OCI-LY1 (cell line): ENCODE data around the gene HIVEP2.

Experiments used
- H2AFZ ChIP-seq: fragments of 200-600 bp; sonication (generic), shearing (Covaris generic); 2 replicates; pipeline ENCODE4 v1.6.0; 2014; ENCODE audit warnings: antibody characterized with exemption, mild to moderate bottlenecking, low read length
- H3F3A ChIP-seq: fragments of 200-600 bp; sonication (generic), shearing (Covaris generic); 2 replicates; pipeline ENCODE4 v1.6.0; 2014; ENCODE audit warnings: mild to moderate bottlenecking, antibody characterized with exemption, low read length, moderate library complexity; ENCODE audit not compliant: insufficient read depth
- H3K27ac ChIP-seq: fragments of 200-600 bp; sonication (generic); 2 replicates; pipeline ENCODE4 v1.5.1; 2014; ENCODE audit warnings: low read length, mixed run types, mild to moderate bottlenecking, low read depth; ENCODE audit not compliant: poor library complexity, severe bottlenecking
- H3K27me3 ChIP-seq: fragments of 200-600 bp; sonication (generic); 2 replicates; pipeline ENCODE4 v1.6.0; 2014; ENCODE audit warnings: antibody characterized with exemption, mild to moderate bottlenecking, low read length, moderate library complexity; ENCODE audit not compliant: insufficient read depth
- H3K36me3 ChIP-seq: fragments of 200-600 bp; sonication (generic); 2 replicates; pipeline ENCODE4 v1.6.1; 2014; ENCODE audit warnings: mild to moderate bottlenecking, antibody characterized with exemption, low read length, moderate library complexity, mixed read lengths; ENCODE audit not compliant: insufficient read depth
- H3K4me1 ChIP-seq: fragments of 200-600 bp; sonication (generic); 2 replicates; pipeline ENCODE4 v1.5.1; 2014; ENCODE audit warnings: mild to moderate bottlenecking, low read length, moderate library complexity; ENCODE audit not compliant: insufficient read depth, severe bottlenecking
- H3K4me2 ChIP-seq: fragments of 200-600 bp; sonication (generic), shearing (Covaris generic); 2 replicates; pipeline ENCODE4 v1.6.1; 2014; ENCODE audit warnings: low read length
- H3K4me3 ChIP-seq: fragments of 200-600 bp; sonication (generic); 2 replicates; pipeline ENCODE4 v1.5.1; 2014; ENCODE audit warnings: low read length, low read depth, mild to moderate bottlenecking, mixed read lengths; ENCODE audit not compliant: poor library complexity, severe bottlenecking
- H3K79me2 ChIP-seq: fragments of 200-600 bp; shearing (Covaris generic); 2 replicates; pipeline ENCODE4 v1.6.1; 2016; ENCODE audit warnings: mixed run types, low read length, mixed read lengths; ENCODE audit not compliant: insufficient read depth
- H3K9ac ChIP-seq: fragments of 200-600 bp; sonication (generic), shearing (Covaris generic); 2 replicates; pipeline ENCODE4 v1.6.1; 2014; ENCODE audit warnings: mild to moderate bottlenecking, low read length, mixed read lengths
- H3K9me2 ChIP-seq: fragments of 200-600 bp; sonication (generic), shearing (Covaris generic); 2 replicates; pipeline ENCODE4 v1.6.1; 2014; ENCODE audit warnings: low read depth, mild to moderate bottlenecking, low read length, mixed read lengths
- H3K9me3 ChIP-seq: fragments of 200-600 bp; shearing (Covaris generic); 2 replicates; pipeline ENCODE4 v1.6.1; 2014; ENCODE audit warnings: low read length, mixed read lengths
- H4K20me1 ChIP-seq: fragments of 200-600 bp; sonication (generic), shearing (Covaris generic); 2 replicates; pipeline ENCODE4 v1.6.0; 2016; ENCODE audit warnings: mild to moderate bottlenecking, low read length; ENCODE audit not compliant: insufficient read depth
- CTCF ChIP-seq: fragments of 200-600 bp; sonication (generic), shearing (Covaris generic); IDR thresholded peaks from 2 replicates; pipeline ENCODE4 v1.5.1; 2017; ENCODE audit warnings: mild to moderate bottlenecking, antibody characterized with exemption, low read length, moderate library complexity, mixed read lengths
- EZH2 ChIP-seq: fragments of 200-600 bp; sonication (generic), shearing (Covaris generic); IDR thresholded peaks from 2 replicates; pipeline ENCODE4 v1.8.0; 2017; ENCODE audit warnings: borderline replicate concordance, mixed run types, mild to moderate bottlenecking, antibody characterized with exemption, low read length, moderate library complexity, mixed read lengths

The HIVEP2 gene

GRCh38 chr6:142960098-142960497, 15.1 kb upstream of the HIVEP2 start:
- no peaks in the 10 kb centered on the region for H3K27me3 ChIP-seq
- no peaks in the 10 kb centered on the region for H3F3A ChIP-seq
- H3K9ac ChIP-seq: no peak overlapping the region
- no peak overlapping the region for H3K4me2 ChIP-seq
- H3K36me3 ChIP-seq: no peaks in the 10 kb centered on the region
- no peak overlapping the region for H3K4me3 ChIP-seq
- H3K4me1 ChIP-seq: no peaks in the 10 kb centered on the region
- H3K27ac ChIP-seq: no peak overlapping the region
- H3K9me2 ChIP-seq: no peaks in the 10 kb centered on the region
- H3K9me3 ChIP-seq: 0 out of 2 replicates have a peak, but pooled peaks cover 4% of the 10 kb centered on the region
- no peak overlapping the region for H2AFZ ChIP-seq
- no peaks in the 10 kb centered on the region for H4K20me1 ChIP-seq
- no peak for TF ChIP-seq EZH2
- no peaks in the 10 kb centered on the region for H3K79me2 ChIP-seq

GRCh38 chr6:142958343-142958742, 13.4 kb upstream of the HIVEP2 start:
- no peak overlapping the region for H3K9ac ChIP-seq
- H3K4me3 ChIP-seq: no peak overlapping the region
- H3K27ac ChIP-seq: no peak overlapping the region
- TF ChIP-seq CTCF: no peak
- TF ChIP-seq EZH2: no peak
- no peak overlapping the region for H3K4me2 ChIP-seq
- H4K20me1 ChIP-seq: no peaks in the 10 kb centered on the region
- H3K27me3 ChIP-seq: no peaks in the 10 kb centered on the region
- H3F3A ChIP-seq: no peaks in the 10 kb centered on the region
- no peaks in the 10 kb centered on the region for H3K4me1 ChIP-seq
- H3K79me2 ChIP-seq: no peaks in the 10 kb centered on the region
- no peaks in the 10 kb centered on the region for H3K9me2 ChIP-seq
- no peak overlapping the region for H2AFZ ChIP-seq
- H3K9me3 ChIP-seq: 0 out of 2 replicates have a peak, but pooled peaks cover 4% of the 10 kb centered on the region
- H3K36me3 ChIP-seq: no peaks in the 10 kb centered on the region

- H3K4me2 ChIP-seq: no peak overlapping the region
- no peak overlapping the region for H3K27ac ChIP-seq
- no peaks in the 10 kb centered on the region for H3F3A ChIP-seq
- no peaks in the 10 kb centered on the region for H3K79me2 ChIP-seq
- no peak overlapping the region for H3K9ac ChIP-seq
- no peaks in the 10 kb centered on the region for H3K27me3 ChIP-seq
- 0 out of 2 replicates have a peak, but pooled peaks cover 4% of the 10 kb centered on the region for H3K9me3 ChIP-seq
- H4K20me1 ChIP-seq: no peaks in the 10 kb centered on the region
- no peak overlapping the region for H2AFZ ChIP-seq
- no peak overlapping the region for H3K4me3 ChIP-seq
- peaks cover 10% of the 10 kb centered on the region for H3K4me1 ChIP-seq
- no peak for TF ChIP-seq EZH2
- no peak for TF ChIP-seq CTCF
- no peaks in the 10 kb centered on the region for H3K9me2 ChIP-seq
- H3K36me3 ChIP-seq: no peaks in the 10 kb centered on the region
Measured at GRCh38 chr6:142956726-142957125, 11.8 kb upstream of the HIVEP2 start.

- Histone ChIP-seq H3K36me3 (no peaks in the 10 kb centered on the region), H3K9me2 (no peaks in the 10 kb centered on the region), H3K4me1 (peaks cover 10% of the 10 kb centered on the region), H4K20me1 (no peaks in the 10 kb centered on the region), H3K4me2 (no peak overlapping the region), H3K9me3 (no peaks in the 10 kb centered on the region), H2AFZ (no peak overlapping the region), H3K27ac (no peak overlapping the region), H3F3A (no peaks in the 10 kb centered on the region), H3K79me2 (no peaks in the 10 kb centered on the region), H3K27me3 (no peaks in the 10 kb centered on the region), H3K4me3 (no peak overlapping the region), H3K9ac (no peak overlapping the region)
- TF ChIP-seq EZH2 (no peak), CTCF (no peak)
Measured at GRCh38 chr6:142954844-142955243, 9.9 kb upstream of the HIVEP2 start.
